ENCODE measurements around the gene OR4D11.
"Not testable (repeated sequence)": the region's sequence is repeated elsewhere in the genome, so short reads cannot be mapped to it uniquely, and the experiment has no call there.

The OR4D11 gene

GRCh38 chr11:59534676-59535075 is 31.3 kb downstream of the OR4D11 start:
- TF ChIP-seq ARNTL (CRISPR knock-in tag; IDR thresholded peaks at IDR 0.05; ENCODE audit: borderline replicate concordance, low read depth) (no peak), OSR1 (CRISPR knock-in tag; IDR thresholded peaks at IDR 0.05) (no peak), ZC3H10 (CRISPR knock-in tag; IDR thresholded peaks at IDR 0.05) (no peak), ISL1 (CRISPR knock-in tag; IDR thresholded peaks at IDR 0.05) (no peak), PPARA (CRISPR knock-in tag; IDR thresholded peaks at IDR 0.05; ENCODE audit: borderline replicate concordance) (no peak), CREB5 (CRISPR knock-in tag; IDR thresholded peaks at IDR 0.05; ENCODE audit: low read depth) (no peak), BACH2 (CRISPR knock-in tag; IDR thresholded peaks at IDR 0.05; ENCODE audit: borderline replicate concordance) (no peak), TOX (CRISPR knock-in tag; IDR thresholded peaks at IDR 0.05; ENCODE audit: borderline replicate concordance) (no peak), POU6F1 (CRISPR knock-in tag; IDR thresholded peaks at IDR 0.05; ENCODE audit: borderline replicate concordance, low read depth) (no peak), RARB (CRISPR knock-in tag; IDR thresholded peaks at IDR 0.05) (no peak), ESRRG (CRISPR knock-in tag; IDR thresholded peaks at IDR 0.05) (no peak), ZNF8 (CRISPR knock-in tag; IDR thresholded peaks at IDR 0.05) (no peak), TSHZ2 (CRISPR knock-in tag; IDR thresholded peaks at IDR 0.05) (no peak), ZFP3 (CRISPR knock-in tag; IDR thresholded peaks at IDR 0.05) (no peak)

DNA sequence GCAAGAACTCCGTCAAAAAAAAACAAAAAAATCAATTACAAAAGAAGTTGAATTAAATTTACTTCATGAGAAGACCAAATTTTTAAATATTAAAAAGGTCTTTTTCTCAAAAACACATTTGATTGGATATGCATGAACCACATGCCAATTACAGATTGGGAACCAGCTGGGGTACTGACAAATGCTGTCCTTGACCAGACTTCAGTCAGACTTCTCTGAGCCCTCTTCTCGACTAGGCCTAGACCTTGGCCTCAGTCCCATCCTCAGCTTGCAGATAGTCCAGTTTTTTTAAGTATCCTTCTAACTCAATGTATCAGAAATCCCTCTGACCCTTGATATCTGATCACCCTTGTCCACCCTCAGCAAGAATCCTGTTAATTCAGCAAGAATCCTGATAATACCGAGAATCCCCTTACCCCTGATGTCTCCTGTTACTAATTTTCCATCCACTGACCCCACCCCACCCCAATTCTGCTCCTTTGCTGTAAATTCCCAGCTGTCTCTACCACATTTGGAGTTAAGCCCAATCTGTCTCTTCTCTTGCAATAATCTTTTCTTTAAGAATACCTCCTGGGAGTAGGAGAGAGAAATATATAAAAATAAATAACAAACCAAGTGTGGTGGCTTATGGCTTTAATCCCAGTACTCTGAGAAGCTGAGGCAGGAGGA is 38.9 kb downstream of the OR4D11 start:
- TF ChIP-seq CSDC2 (CRISPR knock-in tag; IDR thresholded peaks at IDR 0.05) (no peak), BACH2 (CRISPR knock-in tag; IDR thresholded peaks at IDR 0.05; ENCODE audit: borderline replicate concordance) (no peak), CREB5 (CRISPR knock-in tag; IDR thresholded peaks at IDR 0.05; ENCODE audit: low read depth) (no peak), TCF4 (CRISPR knock-in tag; IDR thresholded peaks at IDR 0.05; ENCODE audit: borderline replicate concordance) (no peak), ZNF565 (CRISPR knock-in tag; conservative IDR thresholded peaks at IDR 0.05; ENCODE audit: low read depth) (no peak), PPARA (CRISPR knock-in tag; IDR thresholded peaks at IDR 0.05; ENCODE audit: borderline replicate concordance) (no peak), ZFP3 (CRISPR knock-in tag; IDR thresholded peaks at IDR 0.05) (no peak), TSHZ2 (CRISPR knock-in tag; IDR thresholded peaks at IDR 0.05) (no peak)
- TF ChIP-seq, protein P1, sequence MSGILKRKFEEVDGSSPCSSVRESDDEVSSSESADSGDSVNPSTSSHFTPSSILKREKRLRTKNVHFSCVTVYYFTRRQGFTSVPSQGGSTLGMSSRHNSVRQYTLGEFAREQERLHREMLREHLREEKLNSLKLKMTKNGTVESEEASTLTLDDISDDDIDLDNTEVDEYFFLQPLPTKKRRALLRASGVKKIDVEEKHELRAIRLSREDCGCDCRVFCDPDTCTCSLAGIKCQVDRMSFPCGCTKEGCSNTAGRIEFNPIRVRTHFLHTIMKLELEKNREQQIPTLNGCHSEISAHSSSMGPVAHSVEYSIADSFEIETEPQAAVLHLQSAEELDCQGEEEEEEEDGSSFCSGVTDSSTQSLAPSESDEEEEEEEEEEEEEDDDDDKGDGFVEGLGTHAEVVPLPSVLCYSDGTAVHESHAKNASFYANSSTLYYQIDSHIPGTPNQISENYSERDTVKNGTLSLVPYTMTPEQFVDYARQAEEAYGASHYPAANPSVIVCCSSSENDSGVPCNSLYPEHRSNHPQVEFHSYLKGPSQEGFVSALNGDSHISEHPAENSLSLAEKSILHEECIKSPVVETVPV (CRISPR knock-in tag; IDR thresholded peaks at IDR 0.05) = no peak
- no peak for ATAC-seq

More at GRCh38 chr11:59534676-59535075, 31.3 kb downstream of the OR4D11 start:
- ATAC-seq = no peak

DNA sequence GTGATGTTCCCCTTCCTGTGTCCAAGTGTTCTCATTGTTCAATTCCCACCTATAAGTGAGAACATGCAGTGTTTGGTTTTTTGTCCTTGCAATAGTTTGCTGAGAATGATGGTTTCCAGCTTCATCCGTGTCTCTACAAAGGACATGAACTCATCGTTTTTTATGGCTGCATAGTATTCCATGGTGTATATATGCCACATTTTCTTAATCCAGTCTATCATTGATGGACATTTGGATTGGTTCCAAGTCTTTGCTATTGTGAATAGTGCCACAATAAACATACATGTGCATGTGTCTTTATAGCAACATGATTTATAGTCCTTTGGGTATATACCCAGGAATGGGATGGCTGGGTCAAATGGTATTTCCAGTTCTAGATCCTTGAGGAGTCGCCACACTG is 40.3 kb downstream of the OR4D11 start:
- ATAC-seq = not testable (repeated sequence)
